ENCODE measurements around the gene COQ9.

Gene COQ9

GRCh38 chr16:57480754-57481230, 33.5 kb downstream of the COQ9 start:
- TF ChIP-seq CTCF (IDR thresholded peaks at IDR 0.05), result no peak
- Histone ChIP-seq H3K36me3 (no peaks in the 10 kb centered on the region), H3K9me3 (no peaks in the 10 kb centered on the region), H3K27me3 (no peaks in the 10 kb centered on the region), H3K4me3 (no peak overlapping the region), H3K4me1 (peaks cover 12 to 71% (median 64%) of the 10 kb centered on the region in 4 donors), H3K27ac (peak overlapping the region; percentile 69 to 77)
- DNase-seq, result peak in 1 of 2 donors; percentile 64
- intact Hi-C loops (cut with DNase I; ENCODE audit: low total_unique reads), result no loop called here

GRCh38 chr16:57481421-57481820, 34.1 kb downstream of the COQ9 start:
- Histone ChIP-seq H3K9me3 (no peaks in the 10 kb centered on the region), H3K4me1 (peaks cover 12 to 68% (median 63%) of the 10 kb centered on the region in 4 donors), H3K36me3 (no peaks in the 10 kb centered on the region), H3K4me3 (no peak overlapping the region), H3K27me3 (no peaks in the 10 kb centered on the region), H3K27ac (peak overlapping the region; percentile 69 to 77)
- TF ChIP-seq CTCF (IDR thresholded peaks at IDR 0.05), result no peak
- intact Hi-C loops (cut with DNase I; ENCODE audit: low total_unique reads), result no loop called here
- peak in 1 of 2 donors; percentile 45 for DNase-seq

- no peak overlapping the region for H3K27ac ChIP-seq
- peak in 1 of 2 donors; percentile 62 for DNase-seq
- H3K4me1 ChIP-seq, result peaks cover 5 to 64% (median 58%) of the 10 kb centered on the region in 4 donors
- H3K27me3 ChIP-seq, result no peaks in the 10 kb centered on the region
- H3K9me3 ChIP-seq, result no peaks in the 10 kb centered on the region
- TF ChIP-seq CTCF (IDR thresholded peaks at IDR 0.05), result no peak
- H3K36me3 ChIP-seq, result no peaks in the 10 kb centered on the region
- no peak overlapping the region for H3K4me3 ChIP-seq
- intact Hi-C loops (cut with DNase I; ENCODE audit: low total_unique reads), result no loop called here
These were observed 35.7 kb downstream of the COQ9 start for GRCh38 chr16:57482845-57483545.

- H3K9me3 ChIP-seq, result no peaks in the 10 kb centered on the region
- no peaks in the 10 kb centered on the region for H3K27me3 ChIP-seq
- intact Hi-C loops (cut with DNase I; ENCODE audit: low total_unique reads), result no loop called here
- peak overlapping the region; percentile 86 to 94 for H3K27ac ChIP-seq
- TF ChIP-seq CTCF (IDR thresholded peaks at IDR 0.05), result no peak
- no peak overlapping the region for H3K4me3 ChIP-seq
- no peaks in the 10 kb centered on the region for H3K36me3 ChIP-seq
- DNase-seq, result peak in 1 of 2 donors; percentile 59
- H3K4me1 ChIP-seq, result peaks cover 0 to 54% (median 49%) of the 10 kb centered on the region in 4 donors
These were observed 36.6 kb downstream of the COQ9 start for GRCh38 chr16:57483725-57484514.

- Histone ChIP-seq H3K27ac (peak overlapping the region; percentile 86 to 94), H3K36me3 (no peaks in the 10 kb centered on the region), H3K4me1 (peaks cover 0 to 48% (median 42%) of the 10 kb centered on the region in 4 donors), H3K4me3 (peak overlapping the region in 1 of 2 donors; percentile 90), H3K9me3 (no peaks in the 10 kb centered on the region), H3K27me3 (no peaks in the 10 kb centered on the region)
- intact Hi-C loops (cut with DNase I; ENCODE audit: low total_unique reads), result no loop called here
- DNase-seq, result peak in 1 of 2 donors; percentile 57
- no peak for TF ChIP-seq CTCF (IDR thresholded peaks at IDR 0.05)
These were observed 37.3 kb downstream of the COQ9 start for GRCh38 chr16:57484515-57485005.
